ENCODE data around the gene CRYAB.
"Not testable (repeated sequence)": the region's sequence is repeated elsewhere in the genome, so short reads cannot be mapped to it uniquely, and the experiment has no call there.

GRCh38 chr11:111933176-111933575 lies 21.6 kb upstream of the CRYAB start:
- TF ChIP-seq CTCF, POLR2A (IDR thresholded peaks at IDR 0.05): not testable (repeated sequence)
